Uterus (tissue), 4 donors: Measurements from ENCODE around the gene JPT2. TPM values are rescaled to one million over a fixed set of nuclear protein-coding genes. Genes with fewer than 3 reads are reported as not detected.

Source experiments
- DNase-seq, 2 donors: peaks; one replicate each; pipeline ENCODE4 v3.0.0-alpha.2; 2019 to 2020
- H3K27ac ChIP-seq, 2 donors: fragments of 200-600 bp; sonication (generic); 1 replicate in 1 of 2; 2 replicates in 1 of 2; pipeline ENCODE4 v1.5.1; 2016 to 2018
- H3K27me3 ChIP-seq, 2 donors: fragments of 200-600 bp; sonication (generic); one replicate each; pipeline ENCODE4 v1.5.1; 2018 to 2019; ENCODE audit warnings: control low read depth in 1 of 2
- H3K36me3 ChIP-seq, 2 donors: fragments of 200-600 bp; sonication (generic); one replicate each; pipeline ENCODE4 v1.5.1; 2019; ENCODE audit warnings: control low read depth in 1 of 2
- H3K4me1 ChIP-seq, 2 donors: fragments of 200-600 bp; sonication (generic); one replicate each; pipeline ENCODE4 v1.5.1; 2018 to 2019; ENCODE audit warnings: control low read depth in 1 of 2
- H3K4me3 ChIP-seq, 2 donors: fragments of 200-600 bp; sonication (generic); 1 replicate in 1 of 2; 2 replicates in 1 of 2; pipeline ENCODE4 v1.5.1; 2018 to 2019; ENCODE audit warnings: mild to moderate bottlenecking in 1 of 2
- H3K9me3 ChIP-seq, 2 donors: fragments of 200-600 bp; sonication (generic); one replicate each; pipeline ENCODE4 v1.5.1; 2019; ENCODE audit warnings: control low read depth in 1 of 2
- CTCF ChIP-seq, 4 experiments: fragments of 200-600 bp in 2 of 4; fragments of 450-650 bp in 2 of 4; sonication (generic) in 2 of 4; IDR thresholded peaks; one replicate each; pipeline ENCODE4 v1.5.1; 2016 to 2019; ENCODE audit warnings: antibody characterized with exemption in 4 of 4, mild to moderate bottlenecking in 2 of 4, moderate library complexity in 1 of 4
- POLR2A ChIP-seq, 2 donors: fragments of 450-650 bp; IDR thresholded peaks; one replicate each; pipeline ENCODE4 v1.6.1; 2016; ENCODE audit warnings: antibody characterized with exemption in 2 of 2, mild to moderate bottlenecking in 1 of 2, moderate library complexity in 1 of 2
- intact Hi-C: fragments of 100-400 bp; cut with DNase I; formaldehyde crosslinking; loops from one replicate; pipeline ENCODE4 v1.15.1; 2023; ENCODE audit warnings: low total_unique reads
- total RNA-seq, 4 donors: library from RNA; depleted of rRNA in 3 of 4; stranded (reverse); fragments of >200 nt in 3 of 4; gene quantifications; one replicate each; pipeline versions ENCODE4 v1.1.0 to v1.2.4, GENCODE V29; 2014 to 2023
- donor health status: DM: yes; HTN: yes; CAD: no.

The JPT2 gene
- total RNA-seq, 4 donors from 2014 or later, result 10.6 to 59.0 (median 39.6) TPM

DNA sequence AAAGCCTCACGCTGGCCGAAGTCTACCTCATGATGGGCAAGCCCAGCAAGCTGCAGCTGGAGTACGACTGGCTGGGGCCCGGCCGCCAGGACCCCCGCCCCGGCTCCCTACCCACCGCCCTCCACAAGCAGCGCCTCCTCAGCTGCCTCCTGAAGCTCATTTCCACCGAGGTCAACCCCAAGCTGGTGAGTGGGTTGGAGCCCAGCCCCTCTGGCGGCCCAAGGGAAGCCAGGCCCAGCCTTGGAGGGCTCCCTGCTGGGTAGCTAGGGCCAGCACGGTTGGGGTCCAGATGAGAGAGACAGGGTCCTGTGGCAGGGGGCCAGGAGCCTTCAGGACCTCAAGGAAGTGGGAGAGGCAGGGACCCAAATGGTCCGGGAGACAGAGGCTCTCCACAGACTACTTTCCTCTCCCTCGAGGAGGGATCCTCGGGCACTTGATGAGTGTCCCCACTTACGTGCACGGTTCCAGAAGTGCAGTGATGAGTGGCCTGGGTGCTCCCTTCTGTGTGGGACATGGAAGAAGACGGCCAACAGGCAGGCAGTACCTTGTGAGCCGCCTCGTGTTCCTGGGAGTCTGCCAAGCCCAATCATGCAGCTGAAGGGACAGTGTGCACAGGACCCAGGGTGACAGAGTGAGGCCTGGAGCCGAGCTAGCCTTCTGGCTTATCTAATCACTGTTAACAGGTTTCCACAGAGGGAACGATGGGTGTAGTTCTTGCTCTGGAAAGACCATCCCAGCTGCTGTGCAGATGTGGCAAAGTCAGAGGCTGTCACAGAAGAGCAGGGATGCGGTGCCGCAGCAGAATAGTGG lies 21.1 kb upstream of the JPT2 start:
- H3K9me3 ChIP-seq, result no peaks in the 10 kb centered on the region
- H3K36me3 ChIP-seq, result no peaks in the 10 kb centered on the region
- H3K27me3 ChIP-seq, result no peaks in the 10 kb centered on the region
- TF ChIP-seq CTCF (IDR thresholded peaks at IDR 0.05) (no peak), POLR2A (IDR thresholded peaks at IDR 0.05) (no peak)
- no peak overlapping the region for H3K27ac ChIP-seq
- H3K4me1 ChIP-seq, result no peaks in the 10 kb centered on the region
- no peak for DNase-seq
- intact Hi-C loops, result no loop called here
- H3K4me3 ChIP-seq, result no peak overlapping the region

DNA sequence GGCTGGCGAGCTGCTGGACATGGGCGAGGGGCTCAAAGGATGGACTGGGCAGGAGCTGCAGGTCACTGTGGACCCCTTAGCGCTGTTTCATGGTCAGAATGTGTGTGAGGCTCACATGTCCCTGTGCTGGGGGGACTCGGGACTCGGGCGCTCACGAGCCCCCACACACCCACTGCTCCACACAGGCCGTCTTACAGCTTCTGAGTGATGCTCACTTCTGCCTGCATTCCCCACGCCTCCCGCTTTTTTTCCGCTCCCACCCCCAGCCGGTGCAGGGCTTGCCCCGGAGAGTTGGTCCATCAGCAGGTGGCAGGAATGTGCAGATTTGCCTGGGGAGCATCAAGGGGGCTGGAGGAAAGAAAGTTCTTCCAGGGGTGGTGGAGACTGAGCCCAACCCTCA lies 20.2 kb upstream of the JPT2 start:
- intact Hi-C loops, result no loop called here

DNA sequence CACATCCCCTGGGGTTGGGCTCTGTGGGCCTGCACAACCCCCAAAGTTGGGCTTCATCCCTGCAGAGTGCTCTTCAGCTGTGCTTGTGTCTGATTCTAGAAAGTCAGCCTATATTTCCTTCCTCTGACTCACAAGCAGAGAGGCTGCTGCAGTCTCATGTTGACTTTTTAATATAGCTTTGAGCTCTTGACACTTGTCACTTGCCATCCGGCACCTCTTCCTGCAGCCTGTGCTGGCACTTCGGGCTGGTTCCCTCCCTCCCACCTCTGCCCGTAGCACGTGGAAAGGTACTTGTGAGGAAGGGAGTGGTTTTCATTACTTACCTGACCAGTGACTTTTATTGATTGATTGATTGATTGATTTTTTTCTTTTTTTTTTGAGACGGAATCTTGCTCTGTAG lies 19.0 kb upstream of the JPT2 start:
- H3K36me3 ChIP-seq, result no peaks in the 10 kb centered on the region
- no peaks in the 10 kb centered on the region for H3K9me3 ChIP-seq
- intact Hi-C loops, result no loop called here
- H3K27me3 ChIP-seq, result no peaks in the 10 kb centered on the region
- H3K4me1 ChIP-seq, result no peaks in the 10 kb centered on the region
- TF ChIP-seq CTCF (IDR thresholded peaks at IDR 0.05), result no peak
- no peak for TF ChIP-seq POLR2A (IDR thresholded peaks at IDR 0.05)
- DNase-seq, result no peak
- no peak overlapping the region for H3K27ac ChIP-seq
- no peak overlapping the region for H3K4me3 ChIP-seq

More for the DNA sequence above, 20.2 kb upstream of the JPT2 start:
- Histone ChIP-seq H3K36me3 (no peaks in the 10 kb centered on the region), H3K27ac (no peak overlapping the region), H3K9me3 (no peaks in the 10 kb centered on the region), H3K4me1 (no peaks in the 10 kb centered on the region), H3K27me3 (no peaks in the 10 kb centered on the region), H3K4me3 (no peak overlapping the region)
- no peak for TF ChIP-seq CTCF (IDR thresholded peaks at IDR 0.05)
- TF ChIP-seq POLR2A (IDR thresholded peaks at IDR 0.05), result no peak
- no peak for DNase-seq

- no peak for DNase-seq
- Histone ChIP-seq H3K27me3 (no peaks in the 10 kb centered on the region), H3K36me3 (no peaks in the 10 kb centered on the region), H3K4me1 (no peaks in the 10 kb centered on the region), H3K4me3 (no peak overlapping the region), H3K9me3 (no peaks in the 10 kb centered on the region), H3K27ac (no peak overlapping the region)
- no peak for TF ChIP-seq POLR2A (IDR thresholded peaks at IDR 0.05)
- no peak for TF ChIP-seq CTCF (IDR thresholded peaks at IDR 0.05)
- intact Hi-C loops, result no loop called here
Measured at GRCh38 chr16:1661826-1662225, 16.3 kb upstream of the JPT2 start.

DNA sequence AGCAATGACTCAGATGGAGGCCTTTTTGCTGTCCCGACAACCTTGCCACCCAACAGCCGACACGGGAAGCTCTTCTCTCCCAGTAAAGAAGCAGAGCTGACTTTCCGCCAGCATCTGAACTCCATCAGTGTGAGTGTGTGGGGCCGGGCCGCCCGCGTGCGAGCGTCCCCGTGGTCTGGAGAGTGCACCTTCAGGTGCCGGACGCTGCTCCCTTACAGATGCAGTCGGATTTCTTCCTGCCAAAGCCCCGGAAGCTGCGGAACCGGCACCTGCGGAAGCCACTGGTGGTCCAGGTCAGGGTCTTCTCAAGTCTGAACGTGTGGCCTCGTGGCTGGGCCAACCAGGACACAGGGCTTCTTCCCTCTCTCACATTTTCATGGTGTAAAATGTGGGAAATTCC lies 15.5 kb upstream of the JPT2 start:
- no peaks in the 10 kb centered on the region for H3K36me3 ChIP-seq
- H3K9me3 ChIP-seq, result no peaks in the 10 kb centered on the region
- intact Hi-C loops, result no loop called here
- no peak overlapping the region for H3K4me3 ChIP-seq
- DNase-seq, result no peak
- H3K27me3 ChIP-seq, result no peaks in the 10 kb centered on the region
- H3K27ac ChIP-seq, result no peak overlapping the region
- H3K4me1 ChIP-seq, result no peaks in the 10 kb centered on the region
- no peak for TF ChIP-seq CTCF (IDR thresholded peaks at IDR 0.05)
